Stomach (tissue), 4 donors: Measurements from ENCODE around the gene POU2AF1.

Experiments
- CTCF ChIP-seq, 7 experiments: fragments of 450-650 bp in 4 of 7; fragments of 200-600 bp in 3 of 7; sonication (generic) in 3 of 7; IDR thresholded peaks; one replicate each; pipeline ENCODE4 v1.5.1; 2016 to 2019; ENCODE audit warnings: antibody characterized with exemption in 7 of 7, control low read depth in 2 of 7, mild to moderate bottlenecking in 1 of 7
- POLR2A ChIP-seq, 4 donors: fragments of 450-650 bp; IDR thresholded peaks; one replicate each; pipeline ENCODE4 v1.6.1; 2016; ENCODE audit warnings: antibody characterized with exemption in 4 of 4, control low read depth in 2 of 4, mild to moderate bottlenecking in 1 of 4, moderate library complexity in 1 of 4
- POLR2AphosphoS5 ChIP-seq, 3 donors: sonication (generic); formaldehyde crosslinking; IDR thresholded peaks; one replicate each; pipeline ENCODE4 v1.6.1; 2016; ENCODE audit warnings: antibody characterized with exemption in 3 of 3

GRCh38 chr11:111370270-111370901 lies 8.7 kb downstream of the POU2AF1 start:
- TF ChIP-seq POLR2A (IDR thresholded peaks at IDR 0.05) (no peak), CTCF (IDR thresholded peaks at IDR 0.05) (no peak), POLR2AphosphoS5 (IDR thresholded peaks at IDR 0.05) (no peak)
